ENCODE measurements around the gene ODF4.

GRCh38 chr17:8345052-8345690 lies 5.5 kb downstream of the ODF4 start:
- TF ChIP-seq CTCF (conservative IDR thresholded peaks at IDR 0.05): no peak
- TF ChIP-seq EZH2 (IDR thresholded peaks at IDR 0.05; ENCODE audit: low read depth): no peak

Measured in PC-9 (cell line).